ENCODE measurements around the gene RP2. TPM values are rescaled to one million over a fixed set of nuclear protein-coding genes. Genes with fewer than 3 reads are reported as not detected.

Gene RP2
- total RNA-seq, 2 donors from 2014 or later = 6.0 to 7.6 TPM

DNA sequence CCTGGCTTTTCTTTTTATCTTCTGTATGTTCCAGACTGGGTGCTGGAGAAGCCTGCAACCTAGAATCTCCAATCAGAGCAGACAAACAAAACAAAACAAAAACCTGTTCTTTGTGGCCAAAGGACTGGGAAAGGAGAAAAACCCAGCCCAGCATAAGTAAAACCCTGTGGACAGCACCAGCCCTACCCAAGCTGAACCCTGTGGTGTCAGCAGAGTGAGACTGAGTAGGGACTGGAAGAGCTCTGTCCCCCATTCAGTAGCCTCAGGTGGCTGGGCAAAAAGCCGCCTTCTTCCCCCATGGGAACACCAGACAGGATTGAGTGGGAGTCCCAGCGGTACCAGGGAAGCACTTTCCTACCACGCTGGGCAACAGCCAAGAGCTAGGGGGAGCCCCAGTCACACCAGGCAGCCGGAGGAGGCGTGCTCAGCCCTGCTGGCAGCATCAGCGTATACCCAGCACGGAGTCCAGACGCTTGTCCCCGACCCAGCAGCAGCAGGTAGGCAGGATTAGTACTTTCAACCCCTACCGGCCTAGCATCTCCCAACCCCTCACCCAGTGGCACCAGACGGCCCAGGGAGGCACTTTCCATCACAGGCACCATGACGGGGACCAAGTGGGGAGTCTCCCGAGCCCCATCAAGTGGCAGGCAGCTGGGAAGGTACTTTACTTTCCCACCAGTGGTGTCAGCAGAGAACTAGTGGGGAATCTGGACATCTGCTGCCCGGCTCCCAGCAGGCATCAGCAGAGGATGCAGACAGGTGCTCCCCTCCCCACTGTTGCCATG lies 66.8 kb downstream of the RP2 start:
- H3K27ac ChIP-seq = no peak overlapping the region
- intact Hi-C loops (cut with DNase I) = loop anchor here (5.0 kb wide), 2 partner anchors 129 to 189 kb away; no protein-coding TSS in a partner anchor
- H3K36me3 ChIP-seq = no peaks in the 10 kb centered on the region
- H3K4me3 ChIP-seq = peak overlapping the region; percentile 25 to 28
- 0% methylated on average over 4 of the region's 14 CpGs for WGBS
- H3K27me3 ChIP-seq (replicated peaks; ENCODE audit: insufficient read depth) = no peaks in the 10 kb centered on the region
- TF ChIP-seq CTCF (IDR thresholded peaks at IDR 0.05) (peak in 3 of 4 experiments; percentile 59 to 81 (median 78)), POLR2AphosphoS5 (IDR thresholded peaks at IDR 0.05) (peak; percentile 42), POLR2A (IDR thresholded peaks at IDR 0.05) (no peak)
- H3K9me3 ChIP-seq = no peaks in the 10 kb centered on the region
- peak; percentile 75 for DNase-seq (ENCODE audit: low spot score)
- no peaks in the 10 kb centered on the region for H3K4me1 ChIP-seq (replicated peaks)

DNA sequence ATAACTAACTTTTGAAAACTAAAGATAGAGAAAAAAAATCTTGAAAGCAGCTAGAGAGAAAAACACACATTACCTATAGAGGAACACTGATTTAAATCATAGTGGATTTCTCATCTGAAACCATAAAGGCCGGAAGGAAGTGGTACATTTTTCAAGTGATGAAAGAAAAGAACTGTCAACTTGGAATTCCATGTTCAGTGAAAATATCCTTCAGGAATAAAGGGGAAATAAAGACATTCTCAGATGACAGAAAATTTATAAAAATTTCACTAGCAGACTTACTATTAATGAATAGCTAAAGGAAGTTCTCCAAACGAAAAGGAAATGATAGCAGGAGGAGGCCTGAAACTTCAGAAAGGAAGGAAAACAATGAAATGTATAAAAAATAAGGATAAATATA lies 67.8 kb downstream of the RP2 start:
- no peak for DNase-seq (ENCODE audit: low spot score)
- Histone ChIP-seq H3K9me3 (no peaks in the 10 kb centered on the region), H3K27ac (no peak overlapping the region), H3K4me1 (replicated peaks) (no peaks in the 10 kb centered on the region), H3K36me3 (no peaks in the 10 kb centered on the region), H3K27me3 (replicated peaks; ENCODE audit: insufficient read depth) (no peaks in the 10 kb centered on the region), H3K4me3 (no peak overlapping the region)
- TF ChIP-seq POLR2A (IDR thresholded peaks at IDR 0.05) (no peak), CTCF (IDR thresholded peaks at IDR 0.05) (no peak), POLR2AphosphoS5 (IDR thresholded peaks at IDR 0.05) (no peak)
- intact Hi-C loops (cut with DNase I) = loop anchor here (5.0 kb wide), 2 partner anchors 128 to 188 kb away; no protein-coding TSS in a partner anchor
- 71% methylated on average over 2 of the region's 2 CpGs for WGBS

- no peak overlapping the region for H3K4me3 ChIP-seq
- H3K36me3 ChIP-seq = no peaks in the 10 kb centered on the region
- intact Hi-C loops (cut with DNase I) = loop anchor here (10.0 kb wide), 1 partner anchor 54 kb away; no protein-coding TSS in a partner anchor
- DNase-seq (ENCODE audit: low spot score) = no peak
- H3K27ac ChIP-seq = no peak overlapping the region
- no peaks in the 10 kb centered on the region for H3K4me1 ChIP-seq (replicated peaks)
- no peaks in the 10 kb centered on the region for H3K27me3 ChIP-seq (replicated peaks; ENCODE audit: insufficient read depth)
- TF ChIP-seq POLR2AphosphoS5 (IDR thresholded peaks at IDR 0.05) (no peak), CTCF (IDR thresholded peaks at IDR 0.05) (no peak)
- 88% methylated on average over 3 of the region's 3 CpGs for WGBS
- no peaks in the 10 kb centered on the region for H3K9me3 ChIP-seq
Observed at GRCh38 chrX:46910415-46910814, 73.6 kb downstream of the RP2 start.

GRCh38 chrX:46912098-46912602 lies 75.3 kb downstream of the RP2 start, which contains the start of gene JADE3:
TSS of gene JADE3 (plus strand) at chrX:46912421. CDS start at chrX:46984895, 72,474 bp downstream.
- Histone ChIP-seq H3K4me3 (peak within 1 kb of the TSS; percentile 51 to 58), H3K27ac (peak within 1 kb of the TSS; percentile 64), H3K27me3 (replicated peaks; ENCODE audit: insufficient read depth) (no peaks in the 10 kb centered on the region), H3K4me1 (replicated peaks) (no peaks in the 10 kb centered on the region), H3K36me3 (no peaks in the 10 kb centered on the region), H3K9me3 (no peaks in the 10 kb centered on the region)
- peak; percentile 66 for DNase-seq (ENCODE audit: low spot score)
- WGBS = no CpG with 5 or more reads among the region's 64 CpGs
- intact Hi-C loops (cut with DNase I) = loop anchor here (10.0 kb wide), 1 partner anchor 53 kb away; no protein-coding TSS in a partner anchor
- TF ChIP-seq POLR2A (IDR thresholded peaks at IDR 0.05) (peak; percentile 56), POLR2AphosphoS5 (IDR thresholded peaks at IDR 0.05) (no peak), CTCF (IDR thresholded peaks at IDR 0.05) (no peak)
